Kasumi-1 (cell line): ENCODE data around the gene BLID.

Experiments used
- DNase-seq, 2 experiments: peaks; one replicate each; lab custom pipeline; 2025; lab: John Stamatoyannopoulos, UW

BLID gene

GRCh38 chr11:122081073-122081472 is 34.9 kb downstream of the BLID start:
- no peak for DNase-seq

- DNase-seq, result no peak
Measured at GRCh38 chr11:122077459-122077858, 38.6 kb downstream of the BLID start.

- no peak for DNase-seq
Measured at GRCh38 chr11:122076512-122077120, 39.4 kb downstream of the BLID start.

GRCh38 chr11:122075016-122075415 is 41.0 kb downstream of the BLID start:
- DNase-seq, result no peak

- DNase-seq, result no peak
Measured at GRCh38 chr11:122074022-122074421, 42.0 kb downstream of the BLID start.

- DNase-seq, result no peak
Measured at GRCh38 chr11:122071709-122072202, 44.3 kb downstream of the BLID start.

GRCh38 chr11:122069707-122070360 is 46.2 kb downstream of the BLID start:
- no peak for DNase-seq

- DNase-seq, result no peak
Measured at GRCh38 chr11:122068837-122069236, 47.2 kb downstream of the BLID start.

- DNase-seq, result no peak
Measured at GRCh38 chr11:122068141-122068540, 47.9 kb downstream of the BLID start.
